Mucosa of descending colon (tissue), 3 donors: ENCODE results near the gene SHISAL2B. TPM values are rescaled to one million over a fixed set of nuclear protein-coding genes. Genes with fewer than 3 reads are reported as not detected.

ENCODE experiments used
- ATAC-seq: fragments of 200-7000 bp; cut with Tn5 transposase; one replicate; pipeline ENCODE4 v1.9.1; 2020; ENCODE audit warnings: mild to moderate bottlenecking, moderate library complexity
- DNase-seq, 3 donors: peaks; one replicate each; pipeline ENCODE4 v3.0.0-alpha.2; 2020
- H3K36me3 ChIP-seq: fragments of 200-600 bp; one replicate; pipeline ENCODE4 v1.8.0; 2021; ENCODE audit warnings: low read depth, mild to moderate bottlenecking
- H3K4me1 ChIP-seq: fragments of 200-600 bp; one replicate; pipeline ENCODE4 v1.8.0; 2021; ENCODE audit warnings: low read depth, mild to moderate bottlenecking
- H3K4me3 ChIP-seq: fragments of 200-600 bp; one replicate; pipeline ENCODE4 v1.8.0; 2021; ENCODE audit warnings: mild to moderate bottlenecking
- H3K9me3 ChIP-seq: fragments of 200-600 bp; one replicate; pipeline ENCODE4 v1.8.0; 2021; ENCODE audit warnings: mild to moderate bottlenecking
- intact Hi-C, 2 donors: fragments of 100-400 bp; cut with DNase I in 1 of 2; cut with micrococcal nuclease in 1 of 2; formaldehyde crosslinking; loops; one replicate each; pipeline versions ENCODE4 v1.11.0 to v1.11.1; 2022; cut with DNase I, micrococcal nuclease
- total RNA-seq, 3 donors: library from RNA; stranded (reverse); fragmentation: NEBNext Ultra II Directional in 2 of 3; extraction: Animal tissue kit (Norgen Biotek cat#: 25700) in 2 of 3; gene quantifications; one replicate each; pipeline versions ENCODE4 v1.2.1 to v1.2.4, GENCODE V29; 2021 to 2023
- TF ChIP-seq, protein P1 (sequence below): fragments of 200-600 bp; IDR thresholded peaks from one replicate; pipeline ENCODE4 v1.8.0; 2022; ENCODE audit warnings: antibody characterized with exemption, mild to moderate bottlenecking
- donor health status: DM: no; HTN: no; CAD: no; lungs with moderate emphysema.
- donor health status: DM: no; HTN: no; CAD: no.
- donor health status: DM: no; HTN: yes; CAD: no.

The SHISAL2B gene
- total RNA-seq, 3 donors from 2014 or later = not detected

DNA sequence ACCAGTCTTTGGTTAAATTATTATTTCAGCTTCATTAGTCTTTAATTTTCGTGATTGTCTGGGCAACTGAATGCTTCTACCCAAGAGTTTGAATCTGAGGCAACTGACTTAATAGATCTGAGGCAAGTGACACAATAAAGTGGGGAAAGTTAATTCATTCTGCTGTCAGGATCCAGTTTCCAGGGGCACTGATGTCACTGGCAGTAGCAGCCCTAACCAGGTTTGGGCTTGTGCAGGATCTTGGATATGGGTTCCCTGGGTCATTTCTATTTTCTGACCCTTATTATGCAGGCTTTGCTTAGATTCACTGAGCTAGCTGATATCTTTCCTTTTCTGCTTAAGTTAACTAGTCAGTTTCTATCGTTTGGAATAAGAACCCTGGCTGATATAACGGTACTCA is 68.6 kb downstream of the SHISAL2B start:
- DNase-seq = no peak
- Histone ChIP-seq H3K9me3 (no peaks in the 10 kb centered on the region), H3K4me3 (no peak overlapping the region), H3K36me3 (no peaks in the 10 kb centered on the region), H3K4me1 (no peaks in the 10 kb centered on the region)
- no peak for ATAC-seq
- intact Hi-C loops = no loop called here
- TF ChIP-seq, protein P1, sequence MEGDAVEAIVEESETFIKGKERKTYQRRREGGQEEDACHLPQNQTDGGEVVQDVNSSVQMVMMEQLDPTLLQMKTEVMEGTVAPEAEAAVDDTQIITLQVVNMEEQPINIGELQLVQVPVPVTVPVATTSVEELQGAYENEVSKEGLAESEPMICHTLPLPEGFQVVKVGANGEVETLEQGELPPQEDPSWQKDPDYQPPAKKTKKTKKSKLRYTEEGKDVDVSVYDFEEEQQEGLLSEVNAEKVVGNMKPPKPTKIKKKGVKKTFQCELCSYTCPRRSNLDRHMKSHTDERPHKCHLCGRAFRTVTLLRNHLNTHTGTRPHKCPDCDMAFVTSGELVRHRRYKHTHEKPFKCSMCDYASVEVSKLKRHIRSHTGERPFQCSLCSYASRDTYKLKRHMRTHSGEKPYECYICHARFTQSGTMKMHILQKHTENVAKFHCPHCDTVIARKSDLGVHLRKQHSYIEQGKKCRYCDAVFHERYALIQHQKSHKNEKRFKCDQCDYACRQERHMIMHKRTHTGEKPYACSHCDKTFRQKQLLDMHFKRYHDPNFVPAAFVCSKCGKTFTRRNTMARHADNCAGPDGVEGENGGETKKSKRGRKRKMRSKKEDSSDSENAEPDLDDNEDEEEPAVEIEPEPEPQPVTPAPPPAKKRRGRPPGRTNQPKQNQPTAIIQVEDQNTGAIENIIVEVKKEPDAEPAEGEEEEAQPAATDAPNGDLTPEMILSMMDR = no peak

DNA sequence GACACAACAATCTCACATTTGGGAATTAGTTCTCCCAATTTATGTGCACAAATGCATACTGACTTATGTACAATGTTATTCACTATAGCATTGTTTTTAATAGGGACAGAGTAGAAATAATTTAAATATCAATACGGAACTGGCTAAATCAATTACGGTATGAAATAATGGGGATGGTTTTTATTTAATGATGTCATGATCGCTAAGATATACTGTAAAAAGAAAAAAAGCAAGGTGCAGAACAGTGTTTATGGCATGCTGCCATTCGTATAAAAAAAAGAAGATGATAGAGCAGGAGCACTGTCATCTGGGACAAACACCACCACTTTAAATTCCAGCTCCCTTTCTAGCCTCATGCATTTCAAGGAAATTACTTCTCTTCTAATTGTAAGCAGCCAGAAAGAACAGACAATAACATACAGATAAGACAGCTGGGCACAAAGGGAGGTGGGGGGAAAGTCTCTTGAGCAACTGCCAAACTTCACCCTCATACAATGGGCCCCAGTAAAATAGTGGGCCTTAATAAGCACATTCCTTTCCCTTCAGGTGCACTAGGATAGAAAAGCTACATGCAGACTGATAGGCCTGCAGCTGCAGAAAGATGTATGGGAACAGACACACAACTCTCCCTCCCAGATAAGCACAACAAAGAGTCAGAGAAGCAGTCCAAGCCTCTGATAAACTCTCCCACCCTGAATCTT is 69.8 kb downstream of the SHISAL2B start:
- ATAC-seq (no peak), DNase-seq (no peak)
- intact Hi-C loops = no loop called here
- Histone ChIP-seq H3K4me3 (no peak overlapping the region), H3K9me3 (no peaks in the 10 kb centered on the region), H3K4me1 (peaks cover 7% of the 10 kb centered on the region), H3K36me3 (no peaks in the 10 kb centered on the region)
- TF ChIP-seq, protein P1 = no peak

DNA sequence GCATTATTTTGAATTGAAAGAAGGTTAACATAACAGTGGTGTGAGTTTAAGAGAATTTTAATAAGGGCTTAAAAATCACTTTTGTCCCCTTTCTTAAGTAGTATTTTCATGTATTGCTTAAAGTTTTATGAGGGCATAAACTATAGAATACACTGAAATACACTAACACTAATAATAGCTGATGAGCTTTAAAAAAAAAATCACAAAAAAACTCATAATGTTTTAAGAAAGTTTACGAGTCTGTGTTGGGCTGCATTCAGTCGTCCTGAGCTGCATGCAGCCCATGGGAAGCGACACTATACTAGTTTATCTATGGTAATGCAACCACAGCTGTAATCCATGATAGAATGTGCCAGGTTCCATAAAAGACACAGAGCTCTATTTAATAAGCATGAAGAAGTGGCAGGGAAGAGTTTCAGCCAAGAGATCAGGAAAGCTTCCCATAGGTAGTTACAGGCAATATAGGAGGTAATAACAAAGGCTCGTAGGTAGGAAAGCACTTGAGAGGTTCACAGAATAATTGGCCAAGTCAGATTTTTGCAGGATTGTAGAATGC is 73.7 kb downstream of the SHISAL2B start:
- Histone ChIP-seq H3K36me3 (no peaks in the 10 kb centered on the region), H3K4me1 (peaks cover 32% of the 10 kb centered on the region), H3K9me3 (no peaks in the 10 kb centered on the region), H3K4me3 (no peak overlapping the region)
- intact Hi-C loops = no loop called here
- ATAC-seq = no peak
- no peak for DNase-seq
- TF ChIP-seq, protein P1 = no peak

DNA sequence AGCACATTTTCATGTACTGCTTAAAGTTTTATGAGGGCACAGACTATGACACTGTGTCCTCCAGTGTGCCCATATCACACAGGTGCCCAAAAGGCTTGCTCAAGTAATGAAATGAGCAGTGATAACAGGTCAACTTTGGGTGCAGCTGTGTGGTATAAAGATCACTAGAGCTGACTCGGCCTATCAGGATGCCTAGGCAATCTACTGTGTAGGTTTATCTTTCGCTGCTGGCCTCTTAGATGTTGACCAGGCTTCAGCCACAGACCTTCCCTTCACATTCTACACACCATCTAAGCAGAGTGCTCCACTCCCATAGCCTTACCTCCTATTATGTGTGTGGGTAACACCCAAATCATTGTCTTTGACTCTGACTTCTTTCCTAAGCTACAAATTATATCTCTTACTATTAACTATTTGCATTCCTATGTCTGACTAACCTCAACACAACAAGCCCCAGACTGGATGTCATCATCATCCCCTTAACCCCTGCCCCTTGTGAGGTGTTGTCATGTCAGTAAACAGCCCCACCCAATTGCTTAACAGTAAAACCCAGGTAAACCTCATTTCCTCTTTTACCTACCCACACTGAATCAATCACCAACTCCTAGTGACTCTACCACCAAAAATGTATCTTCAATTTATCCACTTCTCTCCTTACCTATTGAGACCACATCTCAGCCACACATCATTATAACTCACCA is 75.7 kb downstream of the SHISAL2B start:
- DNase-seq (no peak), ATAC-seq (peak; percentile 45)
- Histone ChIP-seq H3K4me1 (peaks cover 40% of the 10 kb centered on the region), H3K9me3 (no peaks in the 10 kb centered on the region), H3K36me3 (no peaks in the 10 kb centered on the region), H3K4me3 (no peak overlapping the region)
- TF ChIP-seq, protein P1 = no peak
- intact Hi-C loops = no loop called here

DNA sequence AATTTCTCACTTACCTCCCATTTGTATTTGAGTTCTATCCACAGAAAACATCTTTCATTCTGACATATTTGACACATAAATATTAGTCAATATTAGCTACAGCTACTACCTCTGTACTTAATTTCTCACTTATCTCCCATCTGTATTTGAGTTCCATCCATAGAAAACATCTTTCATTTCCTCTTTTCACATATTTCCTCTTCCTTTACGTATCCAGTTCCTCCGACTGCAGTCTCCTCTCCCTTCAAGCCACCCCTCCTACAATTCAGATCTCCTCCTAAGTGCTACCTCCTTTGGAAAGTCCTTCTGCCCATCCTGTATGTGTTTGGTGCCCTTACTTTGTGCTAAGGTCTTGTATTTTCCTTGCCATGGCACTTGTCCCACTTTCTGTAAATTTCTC is 76.6 kb downstream of the SHISAL2B start:
- TF ChIP-seq, protein P1 = no peak
- peaks cover 40% of the 10 kb centered on the region for H3K4me1 ChIP-seq

More for the DNA sequence above, 76.6 kb downstream of the SHISAL2B start:
- ATAC-seq = no peak
- Histone ChIP-seq H3K9me3 (no peaks in the 10 kb centered on the region), H3K36me3 (no peaks in the 10 kb centered on the region), H3K4me3 (no peak overlapping the region)
- intact Hi-C loops = no loop called here
- DNase-seq = no peak

Other genes with a start within 250 kb of the SHISAL2B start
- 1 to 10 TPM in 1 of 3 donors, under 1 TPM in 2; 0.38 to 1.6 (median 0.63) TPM for gene RGS7BP, start 184.5 kb upstream of the SHISAL2B start, total RNA-seq
- 10 to 100 TPM; 15.2 to 24.1 (median 21.7) TPM for gene SREK1IP1, start 78.2 kb downstream of the SHISAL2B start, total RNA-seq
- 10 to 100 TPM; 15.1 to 21.7 (median 15.2) TPM for gene CWC27, start 78.4 kb downstream of the SHISAL2B start, total RNA-seq